ENCODE measurements around the gene SGO2. TPM values are rescaled to one million over a fixed set of nuclear protein-coding genes. Genes with fewer than 3 reads are reported as not detected.

SGO2 gene
- total and polyA plus RNA-seq, 2 of the 13 experiments (the other 11 are each of a cell fraction or from before 2014, with no cell fraction given) = 5.1 to 16.2 TPM

DNA sequence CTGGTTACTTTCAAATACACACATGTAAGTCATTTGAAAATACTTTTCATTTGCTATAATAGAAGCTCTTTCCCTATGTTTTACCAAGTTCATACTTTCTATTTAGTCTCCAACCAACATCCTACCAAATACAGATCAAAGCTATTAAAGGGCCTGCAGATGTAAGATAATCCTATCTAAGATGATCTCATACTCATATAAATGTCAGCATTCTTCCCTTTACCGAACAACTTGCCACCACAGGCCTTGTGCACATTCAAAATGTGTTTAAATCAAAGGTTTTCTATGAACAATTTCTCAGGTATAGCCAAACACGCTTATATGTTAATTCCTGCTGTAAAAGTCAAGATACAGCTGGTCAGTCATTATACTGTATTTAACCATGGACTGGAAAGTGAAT is 39.5 kb upstream of the SGO2 start:
- in situ Hi-C loops (cut with HindIII; ENCODE audit: extremely low pct_ligation_motif_present, low pct_unique_long_range_greater_than_20kb) = loop anchor here (10.0 kb wide), 2 partner anchors 218 to 512 kb away; no protein-coding TSS in a partner anchor
- CTCF ChIA-PET (ENCODE audit: low intra/inter-chr PET ratio, low total read pairs) = no interaction called here
- ATAC-seq = no peak

More for the DNA sequence above, 39.5 kb upstream of the SGO2 start:
- Histone ChIP-seq H3K27ac (ENCODE audit: extremely low read length, insufficient read depth, low read length) (no peak overlapping the region), H3K79me2 (ENCODE audit: insufficient read depth, low read length) (no peaks in the 10 kb centered on the region), H4K20me1 (ENCODE audit: insufficient read depth, low read length) (no peaks in the 10 kb centered on the region), H3K4me3 (replicated peaks in 1 of 3; ENCODE audit: insufficient read depth in 1 of 3, low read depth in 2 of 3, low read length in 3 of 3) (no peak overlapping the region), H3K9ac (ENCODE audit: insufficient read depth, low read depth, low read length) (no peak overlapping the region), H3K4me2 (ENCODE audit: low read depth, low read length) (no peak overlapping the region), H3K4me1 (ENCODE audit: insufficient read depth, low read length) (peaks cover 40% of the 10 kb centered on the region), H3K9me3 (ENCODE audit: low read length) (no peaks in the 10 kb centered on the region), H2AFZ (ENCODE audit: low read length) (no peak overlapping the region), H3K36me3 (replicated peaks in 1 of 2; ENCODE audit: control insufficient read depth in 1 of 2, insufficient read depth in 2 of 2, low read length in 2 of 2) (peaks cover 0 to 6% of the 10 kb centered on the region in 2 experiments; a peak in 1 of 5 replicates), H3K27me3 (ENCODE audit: control insufficient read depth in 1 of 2, insufficient read depth in 2 of 2, low read length in 2 of 2) (no peaks in the 10 kb centered on the region)
- WGBS (ENCODE audit: low lambda C conversion rate) = 87% methylated on average over 2 of the region's 2 CpGs
- POLR2A ChIA-PET = no interaction called here
- intact Hi-C loops (cut with micrococcal nuclease; ENCODE audit: unreplicated experiment) = loop anchor here (10.0 kb wide), 1 partner anchor 248 kb away; no protein-coding TSS in a partner anchor
- FAIRE-seq (no peak), DNase-seq (ENCODE audit: low spot score) (no peak)
- no peak for TF ChIP-seq ZNF296 (CRISPR knock-in tag; conservative IDR thresholded peaks at IDR 0.05)
- TF ChIP-seq, protein P1, sequence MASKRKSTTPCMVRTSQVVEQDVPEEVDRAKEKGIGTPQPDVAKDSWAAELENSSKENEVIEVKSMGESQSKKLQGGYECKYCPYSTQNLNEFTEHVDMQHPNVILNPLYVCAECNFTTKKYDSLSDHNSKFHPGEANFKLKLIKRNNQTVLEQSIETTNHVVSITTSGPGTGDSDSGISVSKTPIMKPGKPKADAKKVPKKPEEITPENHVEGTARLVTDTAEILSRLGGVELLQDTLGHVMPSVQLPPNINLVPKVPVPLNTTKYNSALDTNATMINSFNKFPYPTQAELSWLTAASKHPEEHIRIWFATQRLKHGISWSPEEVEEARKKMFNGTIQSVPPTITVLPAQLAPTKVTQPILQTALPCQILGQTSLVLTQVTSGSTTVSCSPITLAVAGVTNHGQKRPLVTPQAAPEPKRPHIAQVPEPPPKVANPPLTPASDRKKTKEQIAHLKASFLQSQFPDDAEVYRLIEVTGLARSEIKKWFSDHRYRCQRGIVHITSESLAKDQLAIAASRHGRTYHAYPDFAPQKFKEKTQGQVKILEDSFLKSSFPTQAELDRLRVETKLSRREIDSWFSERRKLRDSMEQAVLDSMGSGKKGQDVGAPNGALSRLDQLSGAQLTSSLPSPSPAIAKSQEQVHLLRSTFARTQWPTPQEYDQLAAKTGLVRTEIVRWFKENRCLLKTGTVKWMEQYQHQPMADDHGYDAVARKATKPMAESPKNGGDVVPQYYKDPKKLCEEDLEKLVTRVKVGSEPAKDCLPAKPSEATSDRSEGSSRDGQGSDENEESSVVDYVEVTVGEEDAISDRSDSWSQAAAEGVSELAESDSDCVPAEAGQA (IDR thresholded peaks at IDR 0.05; ENCODE audit: low read depth) = no peak
- TF ChIP-seq, protein P1 (CRISPR knock-in tag; IDR thresholded peaks at IDR 0.05; ENCODE audit: borderline replicate concordance) = no peak
- TF ChIP-seq RFXAP (CRISPR knock-in tag; IDR thresholded peaks at IDR 0.05; ENCODE audit: borderline replicate concordance) = no peak
- TF ChIP-seq HOXA3 (CRISPR knock-in tag; IDR thresholded peaks at IDR 0.05) = no peak
- TF ChIP-seq, protein P2, sequence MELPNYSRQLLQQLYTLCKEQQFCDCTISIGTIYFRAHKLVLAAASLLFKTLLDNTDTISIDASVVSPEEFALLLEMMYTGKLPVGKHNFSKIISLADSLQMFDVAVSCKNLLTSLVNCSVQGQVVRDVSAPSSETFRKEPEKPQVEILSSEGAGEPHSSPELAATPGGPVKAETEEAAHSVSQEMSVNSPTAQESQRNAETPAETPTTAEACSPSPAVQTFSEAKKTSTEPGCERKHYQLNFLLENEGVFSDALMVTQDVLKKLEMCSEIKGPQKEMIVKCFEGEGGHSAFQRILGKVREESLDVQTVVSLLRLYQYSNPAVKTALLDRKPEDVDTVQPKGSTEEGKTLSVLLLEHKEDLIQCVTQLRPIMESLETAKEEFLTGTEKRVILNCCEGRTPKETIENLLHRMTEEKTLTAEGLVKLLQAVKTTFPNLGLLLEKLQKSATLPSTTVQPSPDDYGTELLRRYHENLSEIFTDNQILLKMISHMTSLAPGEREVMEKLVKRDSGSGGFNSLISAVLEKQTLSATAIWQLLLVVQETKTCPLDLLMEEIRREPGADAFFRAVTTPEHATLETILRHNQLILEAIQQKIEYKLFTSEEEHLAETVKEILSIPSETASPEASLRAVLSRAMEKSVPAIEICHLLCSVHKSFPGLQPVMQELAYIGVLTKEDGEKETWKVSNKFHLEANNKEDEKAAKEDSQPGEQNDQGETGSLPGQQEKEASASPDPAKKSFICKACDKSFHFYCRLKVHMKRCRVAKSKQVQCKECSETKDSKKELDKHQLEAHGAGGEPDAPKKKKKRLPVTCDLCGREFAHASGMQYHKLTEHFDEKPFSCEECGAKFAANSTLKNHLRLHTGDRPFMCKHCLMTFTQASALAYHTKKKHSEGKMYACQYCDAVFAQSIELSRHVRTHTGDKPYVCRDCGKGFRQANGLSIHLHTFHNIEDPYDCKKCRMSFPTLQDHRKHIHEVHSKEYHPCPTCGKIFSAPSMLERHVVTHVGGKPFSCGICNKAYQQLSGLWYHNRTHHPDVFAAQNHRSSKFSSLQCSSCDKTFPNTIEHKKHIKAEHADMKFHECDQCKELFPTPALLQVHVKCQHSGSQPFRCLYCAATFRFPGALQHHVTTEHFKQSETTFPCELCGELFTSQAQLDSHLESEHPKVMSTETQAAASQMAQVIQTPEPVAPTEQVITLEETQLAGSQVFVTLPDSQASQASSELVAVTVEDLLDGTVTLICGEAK (IDR thresholded peaks at IDR 0.05) = no peak
- TF ChIP-seq, protein P2 (CRISPR knock-in tag; IDR thresholded peaks at IDR 0.05) = no peak
- TF ChIP-seq KDM6A (CRISPR knock-in tag; IDR thresholded peaks at IDR 0.05; ENCODE audit: low read depth) = no peak
- no peak for TF ChIP-seq SRSF4 (IDR thresholded peaks at IDR 0.05; ENCODE audit: low read depth, low read length, poor library complexity, severe bottlenecking)
- no peak for TF ChIP-seq YEATS4 (CRISPR knock-in tag; IDR thresholded peaks at IDR 0.05; ENCODE audit: borderline replicate concordance)
- no peak for TF ChIP-seq ZNF232 (CRISPR knock-in tag; IDR thresholded peaks at IDR 0.05; ENCODE audit: borderline replicate concordance)
- BruUV-seq (replicated peaks) = no TSS peak

Data from HepG2 (cell line).